NCI-H774 (cell line): Measurements from ENCODE around the gene FAM24B.
"Not testable (repeated sequence)": the region's sequence is repeated elsewhere in the genome, so short reads cannot be mapped to it uniquely, and the experiment has no call there.

Experiments
- DNase-seq: peaks from one replicate; lab custom pipeline; 2025; lab: John Stamatoyannopoulos, UW

FAM24B gene

DNA sequence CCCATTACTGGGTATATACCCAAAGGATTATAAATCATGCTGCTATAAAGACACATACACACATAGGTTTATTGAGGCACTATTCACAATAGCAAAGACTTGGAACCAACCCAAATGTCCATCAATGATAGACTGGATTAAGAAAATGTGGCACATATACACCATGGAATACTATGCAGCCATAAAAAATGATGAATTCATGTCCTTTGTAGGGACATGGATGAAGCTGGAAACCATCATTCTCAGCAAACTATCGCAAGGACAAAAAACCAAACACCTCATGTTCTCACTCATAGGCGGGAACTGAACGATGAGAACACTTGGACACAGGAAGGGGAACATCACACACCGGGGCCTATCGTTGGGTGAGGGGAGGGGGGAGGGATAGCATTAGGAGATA lies 21.3 kb downstream of the FAM24B start:
- not testable (repeated sequence) for DNase-seq

GRCh38 chr10:122856902-122857301 lies 22.5 kb downstream of the FAM24B start:
- no peak for DNase-seq

GRCh38 chr10:122855745-122856144 lies 23.6 kb downstream of the FAM24B start:
- DNase-seq = no peak

DNA sequence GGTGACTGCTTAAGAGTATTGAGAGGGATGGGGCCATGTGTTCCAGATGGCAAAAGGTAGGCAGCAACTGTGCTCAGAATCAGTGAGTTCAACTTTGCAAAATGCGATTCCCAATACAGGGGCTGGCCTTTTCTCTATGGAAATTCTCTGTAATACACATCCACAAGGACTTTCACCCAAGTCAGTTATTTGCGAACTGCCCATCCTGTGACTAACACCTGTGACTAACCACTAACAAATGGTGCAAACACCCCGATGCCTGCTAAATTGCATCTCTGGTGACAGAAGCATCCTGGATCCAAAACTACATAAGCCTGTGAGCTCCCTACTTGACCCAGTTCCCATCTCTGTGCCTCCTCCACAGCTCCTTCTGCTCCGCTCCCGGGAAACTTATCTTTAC lies 24.7 kb downstream of the FAM24B start:
- no peak for DNase-seq

GRCh38 chr10:122853665-122854313 lies 25.6 kb downstream of the FAM24B start:
- no peak for DNase-seq

GRCh38 chr10:122852261-122852660 lies 27.1 kb downstream of the FAM24B start:
- DNase-seq = no peak

GRCh38 chr10:122850705-122851640 lies 28.4 kb downstream of the FAM24B start:
- no peak for DNase-seq

GRCh38 chr10:122849900-122850605 lies 29.3 kb downstream of the FAM24B start:
- DNase-seq = no peak

DNA sequence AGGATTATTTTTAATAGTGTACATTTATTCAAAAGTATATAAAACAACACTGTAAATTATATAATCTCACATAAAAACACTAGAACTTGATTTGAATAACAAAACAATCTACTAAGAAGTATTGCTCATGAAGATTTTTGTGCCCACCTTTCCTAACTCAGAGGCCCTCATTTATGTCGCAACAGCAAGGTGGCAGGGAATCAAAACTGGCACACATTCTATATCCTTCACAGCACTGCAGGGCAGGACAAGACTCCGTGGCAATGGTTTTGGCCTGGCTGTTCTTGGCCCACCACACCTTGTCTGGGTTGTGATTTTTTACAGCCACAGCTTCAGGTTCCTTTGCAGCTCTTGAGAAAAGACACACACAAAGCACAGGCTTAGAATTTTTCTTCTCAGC lies 30.3 kb downstream of the FAM24B start:
- no peak for DNase-seq

DNA sequence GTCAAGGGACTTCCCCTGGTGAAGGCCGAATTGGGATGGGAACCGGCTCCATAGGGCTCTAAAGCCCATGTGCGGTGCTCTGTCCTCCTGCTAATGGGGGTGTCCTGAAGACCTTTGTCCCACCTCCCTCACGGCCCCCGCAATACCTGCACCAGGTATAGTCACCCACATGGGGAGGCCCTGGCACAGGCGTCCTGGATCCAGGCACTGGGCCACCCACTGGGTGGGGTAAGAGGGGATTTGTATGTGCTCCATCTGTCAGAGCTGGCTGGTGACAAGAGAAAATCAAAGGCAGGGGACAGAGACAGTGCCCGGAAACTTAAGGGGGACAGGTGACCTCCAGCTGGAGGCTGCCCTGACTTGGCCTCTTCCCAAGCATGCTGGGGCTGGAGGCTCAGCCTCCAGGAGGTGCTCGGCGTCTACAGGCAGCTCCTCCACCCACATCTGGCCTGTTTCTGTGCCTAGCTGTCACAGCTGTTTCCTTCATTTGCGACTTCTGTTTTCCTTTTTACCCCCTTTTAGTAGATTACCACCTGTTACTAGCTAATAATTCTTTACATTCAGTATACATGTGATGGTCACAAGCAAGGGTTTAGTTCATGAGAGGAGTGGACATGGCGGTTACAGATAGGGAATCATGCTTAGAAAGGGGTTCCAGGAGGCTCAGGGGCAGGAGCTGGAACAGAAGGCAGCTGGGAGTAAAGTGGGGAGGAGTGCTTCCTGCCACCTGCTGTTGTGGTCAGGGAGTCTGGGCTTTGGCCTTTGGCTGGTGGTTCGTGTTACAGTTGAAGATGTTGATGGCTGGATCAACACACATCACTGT lies 31.4 kb downstream of the FAM24B start:
- no peak for DNase-seq

- no peak for DNase-seq
These were observed 33.5 kb downstream of the FAM24B start, which contains the start of gene CUZD1 for GRCh38 chr10:122845783-122846332. Gene CUZD1 (minus strand): TSS chr10:122845857. CDS start chr10:122845843, 14 bp downstream.

- no peak for DNase-seq
These were observed 35.2 kb downstream of the FAM24B start for GRCh38 chr10:122844146-122844545.

GRCh38 chr10:122841569-122841968 lies 37.8 kb downstream of the FAM24B start:
- DNase-seq = no peak

- DNase-seq = no peak
These were observed 39.9 kb downstream of the FAM24B start for GRCh38 chr10:122839505-122839904.

DNA sequence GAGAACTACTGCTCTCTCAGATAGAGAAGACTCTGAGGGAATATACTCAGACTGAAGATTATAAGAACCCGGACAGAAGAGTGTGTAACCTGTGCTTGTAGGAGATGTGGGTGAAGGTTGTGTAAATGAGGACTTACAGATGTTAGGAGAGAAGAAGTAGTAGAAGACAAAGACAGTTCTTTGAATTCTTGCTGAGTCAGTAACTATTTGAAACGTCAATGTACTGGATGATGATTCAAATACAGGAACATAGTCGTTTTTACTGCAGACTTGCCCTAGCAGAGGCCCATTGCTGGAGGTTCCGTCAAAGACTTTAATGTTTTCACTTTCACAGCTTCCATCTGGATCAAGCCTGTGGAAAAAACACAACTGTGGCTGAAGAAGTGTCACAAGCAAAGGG lies 40.5 kb downstream of the FAM24B start:
- DNase-seq = no peak

DNA sequence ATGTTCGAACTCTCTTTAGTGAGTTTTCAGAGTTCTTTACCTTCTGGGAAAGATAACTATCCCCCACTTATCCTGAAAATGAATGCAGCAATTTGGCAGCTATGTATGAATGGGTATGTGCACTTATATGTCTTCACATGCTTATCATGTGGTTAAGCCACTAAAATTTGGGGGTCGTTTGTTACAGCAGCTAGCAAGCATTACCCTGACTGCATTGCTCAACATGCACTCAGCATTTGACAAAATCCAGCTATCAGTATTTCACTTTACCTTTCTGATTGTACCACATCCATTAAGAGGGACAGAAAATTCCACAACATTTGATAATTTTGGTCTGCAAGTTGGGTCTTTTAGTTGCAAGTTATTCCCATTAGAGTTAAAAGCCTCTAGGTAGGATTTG lies 43.5 kb downstream of the FAM24B start:
- DNase-seq = no peak

DNA sequence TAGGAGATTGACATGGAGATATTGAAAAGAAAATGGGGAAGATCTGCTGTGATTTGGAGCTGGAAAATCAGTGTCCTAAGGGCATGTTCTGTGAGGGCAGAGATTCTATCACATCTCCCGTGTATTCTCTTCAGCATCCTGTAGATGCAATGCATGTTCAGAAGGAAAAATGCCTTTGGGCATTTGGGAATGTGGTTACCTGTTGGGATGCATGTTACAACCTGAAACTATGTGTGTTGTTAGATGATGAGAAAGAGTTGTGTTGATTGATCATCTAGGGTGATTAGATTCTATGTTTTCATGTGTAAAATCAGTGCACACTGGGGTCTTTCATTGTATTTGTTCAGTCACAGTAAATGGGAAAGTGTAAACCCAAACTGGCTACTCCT lies 48.4 kb downstream of the FAM24B start:
- no peak for DNase-seq

- no peak for DNase-seq
These were observed 49.0 kb downstream of the FAM24B start for GRCh38 chr10:122830273-122830964.

GRCh38 chr10:122829454-122829853 lies 49.9 kb downstream of the FAM24B start:
- DNase-seq = no peak

DNA sequence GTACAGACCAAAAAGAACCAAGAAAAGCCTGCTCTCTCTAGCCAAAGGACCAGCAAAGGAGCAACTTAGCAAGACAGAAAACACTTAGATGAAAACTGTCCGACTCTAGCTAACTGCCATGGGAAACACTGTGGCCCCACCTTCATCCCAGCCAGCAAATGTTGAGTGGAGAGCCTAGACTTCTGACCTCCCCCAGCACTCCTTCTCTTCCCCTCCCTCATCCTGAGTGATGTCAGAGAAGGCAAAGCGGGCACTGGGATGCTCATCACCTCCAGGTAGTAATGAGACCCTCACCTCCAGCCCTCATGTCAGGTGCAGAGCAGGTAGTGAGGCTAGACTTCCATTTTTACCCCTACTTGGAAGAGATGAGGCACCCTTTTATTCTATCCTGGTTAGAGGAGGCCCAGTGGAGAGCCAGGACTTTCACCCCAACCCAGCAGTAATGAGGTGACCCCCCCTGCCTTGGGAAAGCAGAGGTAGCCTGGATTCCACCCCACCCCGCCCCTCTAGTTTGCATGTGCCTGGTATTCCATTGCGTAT lies 50.6 kb downstream of the FAM24B start:
- no peak for DNase-seq

DNA sequence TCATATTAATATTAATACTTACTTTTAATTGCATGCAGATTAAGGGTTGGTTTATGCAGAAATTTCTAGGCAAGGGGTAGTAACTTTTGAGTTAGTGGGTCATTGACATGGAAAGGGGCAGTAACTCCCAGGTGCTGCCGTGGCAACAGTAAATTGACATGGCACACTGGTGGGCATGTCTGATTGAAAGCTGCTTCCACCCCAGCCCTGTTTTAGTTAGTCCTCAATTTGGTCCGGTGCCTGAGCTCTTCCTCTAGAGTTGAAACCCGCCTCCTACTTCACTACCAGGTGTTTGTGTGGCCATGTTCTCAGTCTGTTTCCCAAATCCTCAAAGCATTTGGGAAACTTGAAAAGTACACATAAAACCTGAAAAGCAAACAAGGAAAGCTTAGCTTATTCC lies 52.1 kb downstream of the FAM24B start:
- no peak for DNase-seq
